NCI-H2171 treated with DMSO at 0.1 percent for 48 hours (cell line): Measurements from ENCODE around the gene JDP2.

Experiments
- DNase-seq: peaks from one replicate; lab custom pipeline; 2025; lab: John Stamatoyannopoulos, UW

The JDP2 gene

GRCh38 chr14:75437201-75438143 lies 9.7 kb downstream of the JDP2 start:
- no peak for DNase-seq

- no peak for DNase-seq
These were observed 10.8 kb downstream of the JDP2 start for GRCh38 chr14:75438486-75439080.

GRCh38 chr14:75439989-75440388 lies 12.2 kb downstream of the JDP2 start:
- no peak for DNase-seq

DNA sequence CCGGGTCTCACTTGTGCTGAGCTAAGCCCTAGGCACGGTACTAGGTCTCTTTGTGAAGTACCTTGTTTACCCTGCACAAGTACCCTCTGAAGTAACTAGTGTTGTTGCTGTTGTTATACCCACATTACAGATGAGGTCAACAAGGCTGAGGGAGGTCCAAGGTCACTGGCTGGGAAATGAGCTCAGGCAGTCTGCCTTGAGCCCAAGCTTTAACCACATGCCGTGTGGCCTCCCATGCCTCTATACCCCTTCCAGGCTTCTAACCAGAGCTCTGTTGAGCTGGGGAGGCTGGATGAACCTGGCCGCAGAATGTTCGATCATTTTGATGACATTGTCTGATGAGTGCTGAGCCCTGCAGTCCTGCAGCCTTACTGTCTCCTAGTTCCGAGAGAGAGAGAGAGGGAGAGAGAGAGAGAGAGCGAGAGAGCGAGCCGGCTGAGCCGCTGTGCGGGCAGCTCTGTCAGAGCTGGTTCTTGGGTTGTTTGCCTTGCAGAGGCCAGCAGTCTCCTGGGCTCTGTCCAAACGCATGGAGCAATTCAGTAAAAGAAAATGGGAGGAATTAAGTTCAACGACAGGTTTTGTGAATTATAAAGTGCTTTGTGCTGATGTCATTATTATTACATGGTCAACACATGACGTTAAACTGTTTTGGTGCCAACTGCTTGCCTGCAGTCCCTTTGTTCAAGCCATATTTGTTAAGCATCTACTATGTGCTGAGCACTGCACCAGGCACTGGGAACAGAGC lies 13.1 kb downstream of the JDP2 start:
- no peak for DNase-seq

- no peak for DNase-seq
These were observed 13.9 kb downstream of the JDP2 start for GRCh38 chr14:75441728-75442127.

DNA sequence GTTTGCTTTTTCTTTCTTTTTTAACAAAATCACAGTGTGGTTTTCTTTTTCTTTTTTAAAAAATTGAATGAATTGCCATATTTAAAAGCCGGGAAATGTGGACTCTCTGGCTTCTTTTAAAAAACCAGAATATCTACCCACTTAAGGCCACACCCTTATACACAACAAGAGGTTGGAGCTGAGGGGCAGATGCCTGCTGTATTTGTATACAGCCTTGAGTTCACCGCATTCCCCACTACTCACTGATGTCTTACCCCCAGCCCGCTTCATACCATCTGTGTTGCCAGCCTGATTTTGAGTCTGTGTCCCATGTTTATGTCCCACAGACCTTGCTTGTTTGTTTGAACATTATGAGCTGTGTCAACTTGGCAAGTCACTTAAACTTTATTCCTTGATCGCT lies 14.3 kb downstream of the JDP2 start:
- no peak for DNase-seq

DNA sequence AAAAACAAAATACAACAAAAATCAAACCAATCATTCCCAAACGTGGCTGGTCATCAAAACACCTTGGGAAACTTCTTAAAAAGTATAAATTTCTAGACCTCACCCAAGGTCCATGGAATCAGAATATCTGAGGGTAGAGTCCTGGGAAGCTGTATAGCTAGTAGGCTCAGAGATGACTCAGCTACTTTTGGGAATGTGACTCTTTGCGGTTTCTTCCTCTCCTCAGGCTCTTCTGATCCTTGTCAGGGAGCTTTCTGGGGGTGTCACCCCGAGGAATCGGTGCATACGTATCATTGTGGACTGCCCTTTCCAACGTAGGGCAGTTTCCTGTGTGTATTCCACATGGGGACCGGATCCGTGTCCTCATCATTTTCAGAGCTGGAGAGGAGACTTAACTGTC lies 14.8 kb downstream of the JDP2 start:
- DNase-seq, result no peak

DNA sequence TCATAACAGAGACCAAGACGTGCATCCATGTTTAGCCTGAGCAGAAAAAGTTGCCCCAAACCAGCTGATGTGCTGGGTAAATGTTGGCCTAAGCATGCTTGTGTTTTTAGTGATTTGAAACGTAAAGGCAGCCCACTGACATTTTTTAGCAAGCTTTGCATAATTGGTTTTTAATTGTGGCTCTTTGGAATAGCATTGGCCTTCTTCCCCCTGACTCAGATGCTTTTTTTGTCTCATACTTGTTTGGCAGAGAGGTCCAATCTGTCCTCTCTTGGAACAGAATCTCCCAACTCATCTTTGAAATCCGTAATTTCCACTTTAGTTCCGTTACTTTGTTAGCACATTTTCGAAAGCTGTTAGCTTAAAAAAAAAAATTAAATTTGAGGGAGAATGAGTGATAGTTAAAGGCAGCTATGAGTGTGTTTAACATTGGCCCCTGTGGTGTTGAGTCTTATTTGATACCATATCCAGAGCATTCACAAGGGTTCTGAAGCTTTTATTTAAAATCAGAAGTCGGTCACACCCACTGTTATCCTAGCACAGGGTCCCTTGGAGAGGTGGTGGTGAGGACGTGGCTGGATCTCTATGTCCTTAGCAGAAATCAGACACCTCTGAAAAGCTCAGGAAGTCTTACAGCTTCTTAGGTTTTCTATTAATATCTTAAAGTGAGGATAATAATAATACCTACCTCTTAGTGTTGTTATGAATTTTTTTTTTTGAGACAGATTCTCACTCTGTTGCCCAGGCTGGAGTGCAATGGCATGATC lies 15.6 kb downstream of the JDP2 start:
- DNase-seq, result no peak

DNA sequence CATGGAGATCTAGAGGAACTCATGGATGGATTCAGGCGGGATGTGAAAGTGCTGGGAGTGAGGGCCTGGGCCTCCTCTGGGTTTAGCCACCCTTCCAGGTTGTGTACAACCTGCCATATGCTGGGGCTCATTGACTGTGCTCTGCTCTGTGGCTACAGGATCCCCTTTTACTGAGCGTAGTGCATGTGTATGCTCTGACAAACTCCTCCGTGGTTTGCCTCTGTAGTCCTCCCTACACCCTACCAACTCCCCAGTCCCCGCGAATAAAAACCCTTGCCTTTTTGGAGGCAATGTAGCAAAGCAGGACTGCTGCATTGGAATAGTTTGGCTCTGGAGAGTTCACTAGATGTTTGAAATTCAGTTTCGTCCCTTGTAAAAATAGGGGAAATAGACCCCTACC lies 17.4 kb downstream of the JDP2 start:
- no peak for DNase-seq

DNA sequence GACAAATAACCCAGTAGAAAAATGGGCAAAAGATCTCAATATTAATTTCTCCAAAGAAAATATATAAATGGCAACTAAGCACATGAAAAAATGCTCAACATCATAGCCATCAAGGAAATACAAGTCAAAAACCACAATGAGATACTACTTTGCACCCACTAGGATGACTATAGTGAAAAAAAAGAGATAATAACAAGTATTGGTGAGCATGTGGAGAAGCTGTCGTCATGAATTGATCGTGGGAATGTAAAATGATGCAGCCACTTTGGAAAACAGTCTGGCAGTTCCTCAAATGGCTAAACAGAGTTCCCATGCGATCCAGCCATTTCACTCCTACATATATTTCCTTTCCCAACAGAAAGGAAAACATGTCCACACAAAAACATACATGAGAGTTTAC lies 18.1 kb downstream of the JDP2 start:
- no peak for DNase-seq

- DNase-seq, result no peak
These were observed 18.6 kb downstream of the JDP2 start for GRCh38 chr14:75446447-75446846.

DNA sequence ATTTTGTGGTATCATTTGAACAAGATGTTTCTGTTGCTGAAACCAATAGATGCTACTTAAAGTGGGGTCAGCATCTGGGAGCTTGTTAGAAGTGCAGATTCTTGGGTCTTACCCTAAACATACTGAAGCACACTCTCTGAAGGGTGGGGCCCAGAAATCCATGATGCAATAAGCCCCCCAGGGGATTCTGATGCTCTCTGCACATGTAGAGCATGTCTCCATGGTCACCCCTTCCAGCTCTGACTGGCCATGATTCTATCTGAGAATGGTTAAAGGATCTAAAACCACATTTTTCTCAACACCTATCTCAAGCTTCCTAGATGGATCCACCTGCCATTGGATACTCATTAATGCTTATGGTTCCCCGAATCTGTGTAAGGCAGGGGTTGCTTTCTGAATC lies 20.4 kb downstream of the JDP2 start:
- no peak for DNase-seq

DNA sequence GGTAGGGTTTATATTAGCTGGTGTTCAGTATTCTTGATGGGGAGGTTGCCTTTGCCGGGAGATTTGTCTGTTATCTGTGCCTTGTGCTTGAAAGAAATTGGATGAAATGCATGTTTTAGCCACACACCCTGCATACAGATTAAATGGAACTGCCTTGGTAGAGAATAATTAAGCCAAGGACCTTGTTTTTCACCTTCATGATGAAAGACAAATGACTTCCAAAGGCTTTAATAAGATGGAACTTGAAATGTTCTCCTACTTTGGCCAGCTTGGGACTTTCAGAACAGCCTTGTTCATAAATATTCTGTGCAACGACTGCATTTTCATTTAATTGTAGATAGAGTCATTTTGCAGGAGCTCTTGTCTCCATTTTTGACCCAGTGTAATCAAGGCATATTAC lies 21.2 kb downstream of the JDP2 start:
- DNase-seq, result no peak

GRCh38 chr14:75449696-75450095 lies 21.9 kb downstream of the JDP2 start:
- no peak for DNase-seq

- no peak for DNase-seq
These were observed 22.8 kb downstream of the JDP2 start for GRCh38 chr14:75450381-75451276.

- DNase-seq, result no peak
These were observed 24.5 kb downstream of the JDP2 start for GRCh38 chr14:75452324-75452723.

GRCh38 chr14:75452900-75453816 lies 25.3 kb downstream of the JDP2 start:
- DNase-seq, result no peak

GRCh38 chr14:75453817-75454434 lies 26.1 kb downstream of the JDP2 start:
- DNase-seq, result no peak

- no peak for DNase-seq
These were observed 27.2 kb downstream of the JDP2 start for GRCh38 chr14:75454963-75455546.
